OCI-LY7 (cell line): ENCODE measurements around the gene CHST11.

Experiments used
- EZH2phosphoT487 ChIP-seq: fragments of 200-600 bp; sonication (generic); IDR thresholded peaks from 2 replicates; pipeline ENCODE4 v1.6.1; 2018; ENCODE audit warnings: low read depth, borderline replicate concordance, mild to moderate bottlenecking, mixed run types, antibody characterized with exemption, low read length, moderate library complexity, mixed read lengths
- TF ChIP-seq, protein P1 (sequence below): fragments of 200-600 bp; sonication (generic); conservative IDR thresholded peaks from 2 replicates; pipeline ENCODE4 v1.5.1; 2014; ENCODE audit warnings: mild to moderate bottlenecking, antibody characterized with exemption, low read length, moderate library complexity, mixed read lengths

DNA sequence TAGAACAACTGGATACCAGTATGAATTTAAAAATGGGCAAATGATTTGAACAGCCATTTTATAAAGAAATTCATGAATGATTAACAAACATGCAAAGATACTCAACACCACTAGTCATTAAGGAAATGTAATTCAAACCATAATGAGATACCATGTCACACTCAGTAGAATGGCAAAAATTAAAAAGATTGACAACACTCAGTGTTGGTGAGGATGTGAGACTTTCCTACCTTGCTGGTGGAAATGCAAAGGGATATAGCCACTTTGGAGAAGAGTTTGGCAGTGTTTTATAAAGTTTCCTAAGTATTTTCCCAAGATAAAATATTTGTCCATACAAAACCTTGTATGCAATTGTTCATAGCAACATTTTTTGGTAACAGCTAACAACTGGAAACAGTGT, 6.0 kb upstream of the CHST11 start:
- TF ChIP-seq, protein P1, sequence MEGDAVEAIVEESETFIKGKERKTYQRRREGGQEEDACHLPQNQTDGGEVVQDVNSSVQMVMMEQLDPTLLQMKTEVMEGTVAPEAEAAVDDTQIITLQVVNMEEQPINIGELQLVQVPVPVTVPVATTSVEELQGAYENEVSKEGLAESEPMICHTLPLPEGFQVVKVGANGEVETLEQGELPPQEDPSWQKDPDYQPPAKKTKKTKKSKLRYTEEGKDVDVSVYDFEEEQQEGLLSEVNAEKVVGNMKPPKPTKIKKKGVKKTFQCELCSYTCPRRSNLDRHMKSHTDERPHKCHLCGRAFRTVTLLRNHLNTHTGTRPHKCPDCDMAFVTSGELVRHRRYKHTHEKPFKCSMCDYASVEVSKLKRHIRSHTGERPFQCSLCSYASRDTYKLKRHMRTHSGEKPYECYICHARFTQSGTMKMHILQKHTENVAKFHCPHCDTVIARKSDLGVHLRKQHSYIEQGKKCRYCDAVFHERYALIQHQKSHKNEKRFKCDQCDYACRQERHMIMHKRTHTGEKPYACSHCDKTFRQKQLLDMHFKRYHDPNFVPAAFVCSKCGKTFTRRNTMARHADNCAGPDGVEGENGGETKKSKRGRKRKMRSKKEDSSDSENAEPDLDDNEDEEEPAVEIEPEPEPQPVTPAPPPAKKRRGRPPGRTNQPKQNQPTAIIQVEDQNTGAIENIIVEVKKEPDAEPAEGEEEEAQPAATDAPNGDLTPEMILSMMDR, result no peak
- no peak for TF ChIP-seq EZH2phosphoT487
